Fibroblast of mammary gland (primary cell): Measurements from ENCODE around the gene PALLD.

ENCODE experiments used
- DNase-seq: peaks from one replicate; pipeline ENCODE4 v3.0.0-alpha.2; 2010; ENCODE audit warnings: low read depth
- H3K4me3 ChIP-seq: 2 replicates; pipeline ENCODE4 v1.5.1; 2011; ENCODE audit warnings: low read depth, mild to moderate bottlenecking, low read length, moderate library complexity; ENCODE audit not compliant: control insufficient read depth
- CTCF ChIP-seq: conservative IDR thresholded peaks from 2 replicates; pipeline ENCODE4 v1.5.1; 2011; ENCODE audit warnings: low read depth, low read length, inconsistent platforms; ENCODE audit not compliant: control insufficient read depth, insufficient read depth

Gene PALLD

GRCh38 chr4:168769837-168770236, 273.0 kb downstream of the PALLD start:
- TF ChIP-seq CTCF: no peak
- no peak overlapping the region for H3K4me3 ChIP-seq
- DNase-seq: no peak

DNA sequence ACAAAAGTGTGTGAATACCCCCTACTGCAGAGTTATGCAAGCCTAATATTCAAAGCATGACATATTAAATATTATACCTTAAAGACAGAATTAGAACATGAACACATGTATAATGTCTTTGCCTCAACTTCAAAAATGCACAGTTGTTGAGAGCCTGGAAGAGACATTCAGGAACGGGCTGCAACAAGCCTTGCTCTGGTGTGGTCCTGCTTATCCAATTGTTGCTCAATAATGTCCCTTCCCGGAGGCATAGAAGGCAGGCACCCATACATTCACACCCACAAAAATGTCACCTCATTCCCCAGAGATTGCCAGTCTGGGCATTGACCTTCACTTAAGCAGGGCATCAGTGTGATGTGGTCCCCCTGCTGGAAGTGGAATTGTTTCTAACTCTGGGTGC, 274.4 kb downstream of the PALLD start:
- no peak for TF ChIP-seq CTCF
- DNase-seq: no peak
- no peak overlapping the region for H3K4me3 ChIP-seq

- H3K4me3 ChIP-seq: no peak overlapping the region
- DNase-seq: no peak
- TF ChIP-seq CTCF: no peak
Observed at GRCh38 chr4:168773388-168774195, 276.7 kb downstream of the PALLD start.

- DNase-seq: no peak
- H3K4me3 ChIP-seq: no peak overlapping the region
- TF ChIP-seq CTCF: no peak
Observed at GRCh38 chr4:168776382-168776781, 279.5 kb downstream of the PALLD start.

GRCh38 chr4:168777277-168777965, 280.6 kb downstream of the PALLD start:
- H3K4me3 ChIP-seq: no peak overlapping the region
- no peak for DNase-seq
- TF ChIP-seq CTCF: no peak

DNA sequence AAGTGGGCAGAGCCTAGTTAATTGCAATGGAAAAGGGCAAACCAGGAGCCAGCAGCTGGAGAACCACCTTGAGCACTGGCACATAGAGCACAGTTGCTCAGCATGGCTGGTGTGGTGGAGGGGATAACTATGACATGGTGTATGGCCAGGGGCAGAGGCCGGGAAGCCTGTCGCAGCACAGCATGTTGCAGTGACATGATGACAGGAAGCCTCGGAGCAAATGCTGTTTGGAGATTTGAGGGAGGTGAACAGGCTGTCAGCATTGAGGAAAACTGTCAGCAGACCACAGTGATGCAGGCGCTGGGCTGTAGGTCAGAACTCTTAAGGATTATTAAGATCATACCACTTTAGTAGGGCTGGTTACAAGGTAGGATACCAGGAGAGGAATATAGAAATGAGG, 284.5 kb downstream of the PALLD start:
- DNase-seq: no peak
- TF ChIP-seq CTCF: no peak
- no peak overlapping the region for H3K4me3 ChIP-seq
